ENCODE measurements around the gene PUS3.

Gene PUS3

GRCh38 chr11:125932301-125932700 is 29.3 kb upstream of the PUS3 start:
- TF ChIP-seq CTCF (IDR thresholded peaks at IDR 0.05; ENCODE audit: insufficient read depth, low read depth, low read length, missing control alignments): no peak
- no peak for DNase-seq (ENCODE audit: low read depth)
- no peak overlapping the region for H3K4me3 ChIP-seq (ENCODE audit: low read depth, low read length)

GRCh38 chr11:125931668-125932067 is 28.7 kb upstream of the PUS3 start:
- DNase-seq (ENCODE audit: low read depth): no peak
- H3K4me3 ChIP-seq (ENCODE audit: low read depth, low read length): no peak overlapping the region
- TF ChIP-seq CTCF (IDR thresholded peaks at IDR 0.05; ENCODE audit: insufficient read depth, low read depth, low read length, missing control alignments): no peak

DNA sequence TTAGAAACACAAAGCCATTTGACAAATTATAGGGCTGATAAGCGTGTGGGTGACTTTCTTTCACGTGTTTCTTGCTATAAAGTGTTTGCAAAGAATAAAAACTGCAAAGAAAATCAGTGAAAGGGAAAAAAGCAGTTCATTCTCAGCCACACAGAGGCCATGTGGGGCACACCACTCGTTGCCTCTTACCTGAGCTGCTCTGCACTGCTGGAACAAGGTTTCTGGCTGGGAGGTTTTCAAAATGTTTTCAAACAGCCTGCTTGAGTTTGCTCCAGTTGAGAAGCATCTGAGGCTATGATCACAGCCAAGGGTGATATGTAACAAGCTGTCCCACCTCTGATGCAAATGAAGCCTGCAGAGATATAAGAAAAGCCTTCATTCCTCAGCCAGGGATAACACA is 28.1 kb upstream of the PUS3 start:
- DNase-seq (ENCODE audit: low read depth): no peak
- no peak for TF ChIP-seq CTCF (IDR thresholded peaks at IDR 0.05; ENCODE audit: insufficient read depth, low read depth, low read length, missing control alignments)
- no peak overlapping the region for H3K4me3 ChIP-seq (ENCODE audit: low read depth, low read length)

- TF ChIP-seq CTCF (IDR thresholded peaks at IDR 0.05; ENCODE audit: insufficient read depth, low read depth, low read length, missing control alignments): no peak
- no peak overlapping the region for H3K4me3 ChIP-seq (ENCODE audit: low read depth, low read length)
- no peak for DNase-seq (ENCODE audit: low read depth)
Observed at GRCh38 chr11:125930076-125930450, 27.1 kb upstream of the PUS3 start.

DNA sequence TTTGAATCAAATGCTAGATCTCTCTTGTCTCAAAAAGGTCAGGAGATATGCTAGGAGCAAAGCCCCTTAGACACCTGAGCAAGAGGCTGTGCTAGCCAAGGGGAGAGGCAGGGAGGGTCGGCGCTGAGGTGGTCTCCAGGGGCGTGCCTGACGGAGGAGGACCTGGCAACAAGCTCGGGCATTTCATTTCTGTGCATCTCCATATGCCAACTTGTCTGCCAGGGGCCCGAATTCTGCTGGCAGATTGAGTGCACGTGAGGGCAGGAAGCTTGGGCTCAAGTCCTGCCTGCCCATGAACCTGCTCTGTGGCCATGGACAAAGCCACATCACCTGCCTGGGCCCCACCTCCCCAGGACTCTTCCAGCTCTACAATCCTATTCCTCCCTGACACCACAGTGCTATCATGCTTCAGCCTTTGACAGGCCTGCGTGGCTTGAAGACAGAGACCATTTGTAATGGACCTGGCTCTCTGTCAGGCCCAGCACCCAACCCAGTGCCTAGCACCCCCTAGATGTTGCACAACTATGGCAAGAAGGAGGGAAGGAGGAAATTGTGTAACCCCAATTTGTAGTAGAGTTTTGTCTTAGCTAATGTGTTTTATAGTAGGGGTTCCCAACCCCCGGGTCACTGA is 26.6 kb upstream of the PUS3 start:
- no peak for TF ChIP-seq CTCF (IDR thresholded peaks at IDR 0.05; ENCODE audit: insufficient read depth, low read depth, low read length, missing control alignments)
- no peak overlapping the region for H3K4me3 ChIP-seq (ENCODE audit: low read depth, low read length)
- no peak for DNase-seq (ENCODE audit: low read depth)

GRCh38 chr11:125926682-125927081 is 23.7 kb upstream of the PUS3 start:
- DNase-seq (ENCODE audit: low read depth): no peak
- no peak for TF ChIP-seq CTCF (IDR thresholded peaks at IDR 0.05; ENCODE audit: insufficient read depth, low read depth, low read length, missing control alignments)

GRCh38 chr11:125925804-125926203 is 22.8 kb upstream of the PUS3 start:
- no peak overlapping the region for H3K4me3 ChIP-seq (ENCODE audit: low read depth, low read length)
- TF ChIP-seq CTCF (IDR thresholded peaks at IDR 0.05; ENCODE audit: insufficient read depth, low read depth, low read length, missing control alignments): no peak
- no peak for DNase-seq (ENCODE audit: low read depth)

More at GRCh38 chr11:125926682-125927081, 23.7 kb upstream of the PUS3 start:
- no peak overlapping the region for H3K4me3 ChIP-seq (ENCODE audit: low read depth, low read length)

All from GM12865 (cell line).